Mucosa of stomach (tissue), 1 donor: ENCODE results near the gene SPTBN5.

ENCODE experiments used
- H3K27me3 ChIP-seq: one replicate; pipeline ENCODE4 v1.7.0; 2013; ENCODE audit warnings: mild to moderate bottlenecking, low read length; ENCODE audit not compliant: control insufficient read depth, insufficient read depth
- H3K36me3 ChIP-seq: one replicate; pipeline ENCODE4 v1.7.0; 2013; ENCODE audit warnings: low read length; ENCODE audit not compliant: control insufficient read depth, insufficient read depth
- H3K4me1 ChIP-seq: one replicate; pipeline ENCODE4 v1.7.0; 2013; ENCODE audit warnings: mild to moderate bottlenecking, low read length; ENCODE audit not compliant: control insufficient read depth, insufficient read depth
- H3K4me3 ChIP-seq: one replicate; pipeline ENCODE4 v1.7.0; 2013; ENCODE audit warnings: low read length
- H3K9ac ChIP-seq: one replicate; pipeline ENCODE4 v1.7.0; 2013; ENCODE audit warnings: mild to moderate bottlenecking, low read length, moderate library complexity
- H3K9me3 ChIP-seq: one replicate; pipeline ENCODE4 v1.7.0; 2013; ENCODE audit warnings: mild to moderate bottlenecking, low read length, moderate library complexity; ENCODE audit not compliant: control insufficient read depth
- donor health status: Pancreatic carcinoma.

Gene SPTBN5

GRCh38 chr15:41886741-41887140 is 7.1 kb downstream of the SPTBN5 start:
- Histone ChIP-seq H3K9ac (no peak overlapping the region), H3K36me3 (no peaks in the 10 kb centered on the region), H3K9me3 (no peaks in the 10 kb centered on the region), H3K4me3 (no peak overlapping the region), H3K27me3 (peaks cover 14% of the 10 kb centered on the region), H3K4me1 (peaks cover 8% of the 10 kb centered on the region)

GRCh38 chr15:41885841-41886240 is 8.0 kb downstream of the SPTBN5 start:
- Histone ChIP-seq H3K4me1 (peaks cover 12% of the 10 kb centered on the region), H3K4me3 (no peak overlapping the region), H3K27me3 (peaks cover 23% of the 10 kb centered on the region), H3K36me3 (no peaks in the 10 kb centered on the region), H3K9ac (no peak overlapping the region), H3K9me3 (no peaks in the 10 kb centered on the region)

GRCh38 chr15:41885321-41885720 is 8.5 kb downstream of the SPTBN5 start:
- Histone ChIP-seq H3K36me3 (no peaks in the 10 kb centered on the region), H3K9me3 (no peaks in the 10 kb centered on the region), H3K9ac (no peak overlapping the region), H3K27me3 (peaks cover 28% of the 10 kb centered on the region), H3K4me3 (no peak overlapping the region), H3K4me1 (peaks cover 12% of the 10 kb centered on the region)

GRCh38 chr15:41884458-41884857 is 9.4 kb downstream of the SPTBN5 start:
- H3K4me1 ChIP-seq, result peaks cover 12% of the 10 kb centered on the region
- no peak overlapping the region for H3K9ac ChIP-seq
- no peak overlapping the region for H3K4me3 ChIP-seq
- H3K9me3 ChIP-seq, result no peaks in the 10 kb centered on the region
- peaks cover 33% of the 10 kb centered on the region for H3K27me3 ChIP-seq
- no peaks in the 10 kb centered on the region for H3K36me3 ChIP-seq

GRCh38 chr15:41883484-41883825 is 10.4 kb downstream of the SPTBN5 start:
- Histone ChIP-seq H3K9me3 (no peaks in the 10 kb centered on the region), H3K4me1 (peaks cover 12% of the 10 kb centered on the region), H3K9ac (no peak overlapping the region), H3K36me3 (no peaks in the 10 kb centered on the region), H3K4me3 (no peak overlapping the region), H3K27me3 (peaks cover 36% of the 10 kb centered on the region)

GRCh38 chr15:41882689-41883483 is 11.0 kb downstream of the SPTBN5 start:
- Histone ChIP-seq H3K9ac (no peak overlapping the region), H3K27me3 (peaks cover 36% of the 10 kb centered on the region), H3K36me3 (no peaks in the 10 kb centered on the region), H3K9me3 (no peaks in the 10 kb centered on the region), H3K4me3 (no peak overlapping the region), H3K4me1 (peaks cover 12% of the 10 kb centered on the region)

- H3K9ac ChIP-seq, result no peak overlapping the region
- H3K36me3 ChIP-seq, result no peaks in the 10 kb centered on the region
- peaks cover 12% of the 10 kb centered on the region for H3K4me1 ChIP-seq
- peaks cover 36% of the 10 kb centered on the region for H3K27me3 ChIP-seq
- H3K4me3 ChIP-seq, result no peak overlapping the region
- H3K9me3 ChIP-seq, result no peaks in the 10 kb centered on the region
These were observed 11.7 kb downstream of the SPTBN5 start for GRCh38 chr15:41881920-41882688.

- no peak overlapping the region for H3K4me3 ChIP-seq
- H3K27me3 ChIP-seq, result peaks cover 36% of the 10 kb centered on the region
- H3K4me1 ChIP-seq, result peaks cover 12% of the 10 kb centered on the region
- H3K9ac ChIP-seq, result no peak overlapping the region
- H3K36me3 ChIP-seq, result no peaks in the 10 kb centered on the region
- H3K9me3 ChIP-seq, result no peaks in the 10 kb centered on the region
These were observed 12.3 kb downstream of the SPTBN5 start for GRCh38 chr15:41881550-41881919.

GRCh38 chr15:41881086-41881485 is 12.8 kb downstream of the SPTBN5 start:
- Histone ChIP-seq H3K4me3 (no peak overlapping the region), H3K36me3 (no peaks in the 10 kb centered on the region), H3K9ac (no peak overlapping the region), H3K9me3 (no peaks in the 10 kb centered on the region), H3K4me1 (peaks cover 12% of the 10 kb centered on the region), H3K27me3 (peaks cover 36% of the 10 kb centered on the region)

GRCh38 chr15:41880156-41880877 is 13.5 kb downstream of the SPTBN5 start:
- Histone ChIP-seq H3K27me3 (peaks cover 36% of the 10 kb centered on the region), H3K4me3 (no peak overlapping the region), H3K4me1 (peaks cover 12% of the 10 kb centered on the region), H3K9ac (no peak overlapping the region), H3K9me3 (no peaks in the 10 kb centered on the region), H3K36me3 (no peaks in the 10 kb centered on the region)

GRCh38 chr15:41879321-41879845 is 14.5 kb downstream of the SPTBN5 start:
- H3K9me3 ChIP-seq, result no peaks in the 10 kb centered on the region
- peaks cover 12% of the 10 kb centered on the region for H3K4me1 ChIP-seq
- H3K27me3 ChIP-seq, result peaks cover 36% of the 10 kb centered on the region
- H3K4me3 ChIP-seq, result no peak overlapping the region
- H3K9ac ChIP-seq, result no peak overlapping the region
- no peaks in the 10 kb centered on the region for H3K36me3 ChIP-seq

- peaks cover 33% of the 10 kb centered on the region for H3K27me3 ChIP-seq
- no peak overlapping the region for H3K4me3 ChIP-seq
- H3K9ac ChIP-seq, result no peak overlapping the region
- H3K9me3 ChIP-seq, result no peaks in the 10 kb centered on the region
- H3K4me1 ChIP-seq, result peaks cover 12% of the 10 kb centered on the region
- H3K36me3 ChIP-seq, result no peaks in the 10 kb centered on the region
These were observed 15.5 kb downstream of the SPTBN5 start for GRCh38 chr15:41878355-41878699.
